GM20000 (cell line): ENCODE results near the gene ZNF609.

Experiments used
- DNase-seq: peaks from one replicate; pipeline ENCODE4 v3.0.0; 2012; ENCODE audit warnings: low spot score
- TF ChIP-seq, protein P1 (sequence below): IDR thresholded peaks from 2 replicates; pipeline ENCODE4 v1.5.1; 2012; ENCODE audit warnings: mild to moderate bottlenecking, control low read depth; ENCODE audit errors: extremely low read depth, missing control alignments

The ZNF609 gene

DNA sequence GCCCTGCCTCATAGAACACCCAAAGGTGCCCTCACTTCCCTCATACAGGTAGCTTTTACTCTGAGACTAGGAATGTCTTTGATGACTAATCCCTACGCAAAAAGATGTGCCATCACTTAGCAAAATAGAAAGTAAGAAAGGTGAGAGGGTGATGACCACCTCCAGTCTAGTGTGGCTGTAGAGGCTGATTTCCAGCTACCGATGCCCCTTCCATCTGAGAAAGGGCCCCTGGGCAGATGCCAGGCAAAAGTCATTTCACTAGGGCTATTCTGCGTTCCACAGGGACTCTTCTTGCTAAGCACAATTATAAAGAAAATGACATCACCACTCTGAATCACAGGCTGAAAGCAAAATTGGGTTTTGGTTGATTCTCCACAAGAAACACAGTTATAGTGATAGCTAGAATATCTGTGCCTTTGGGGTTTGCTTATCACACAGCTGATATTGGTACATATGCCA, 237.6 kb downstream of the ZNF609 start:
- no peak for DNase-seq
- TF ChIP-seq, protein P1, sequence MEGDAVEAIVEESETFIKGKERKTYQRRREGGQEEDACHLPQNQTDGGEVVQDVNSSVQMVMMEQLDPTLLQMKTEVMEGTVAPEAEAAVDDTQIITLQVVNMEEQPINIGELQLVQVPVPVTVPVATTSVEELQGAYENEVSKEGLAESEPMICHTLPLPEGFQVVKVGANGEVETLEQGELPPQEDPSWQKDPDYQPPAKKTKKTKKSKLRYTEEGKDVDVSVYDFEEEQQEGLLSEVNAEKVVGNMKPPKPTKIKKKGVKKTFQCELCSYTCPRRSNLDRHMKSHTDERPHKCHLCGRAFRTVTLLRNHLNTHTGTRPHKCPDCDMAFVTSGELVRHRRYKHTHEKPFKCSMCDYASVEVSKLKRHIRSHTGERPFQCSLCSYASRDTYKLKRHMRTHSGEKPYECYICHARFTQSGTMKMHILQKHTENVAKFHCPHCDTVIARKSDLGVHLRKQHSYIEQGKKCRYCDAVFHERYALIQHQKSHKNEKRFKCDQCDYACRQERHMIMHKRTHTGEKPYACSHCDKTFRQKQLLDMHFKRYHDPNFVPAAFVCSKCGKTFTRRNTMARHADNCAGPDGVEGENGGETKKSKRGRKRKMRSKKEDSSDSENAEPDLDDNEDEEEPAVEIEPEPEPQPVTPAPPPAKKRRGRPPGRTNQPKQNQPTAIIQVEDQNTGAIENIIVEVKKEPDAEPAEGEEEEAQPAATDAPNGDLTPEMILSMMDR, result no peak

DNA sequence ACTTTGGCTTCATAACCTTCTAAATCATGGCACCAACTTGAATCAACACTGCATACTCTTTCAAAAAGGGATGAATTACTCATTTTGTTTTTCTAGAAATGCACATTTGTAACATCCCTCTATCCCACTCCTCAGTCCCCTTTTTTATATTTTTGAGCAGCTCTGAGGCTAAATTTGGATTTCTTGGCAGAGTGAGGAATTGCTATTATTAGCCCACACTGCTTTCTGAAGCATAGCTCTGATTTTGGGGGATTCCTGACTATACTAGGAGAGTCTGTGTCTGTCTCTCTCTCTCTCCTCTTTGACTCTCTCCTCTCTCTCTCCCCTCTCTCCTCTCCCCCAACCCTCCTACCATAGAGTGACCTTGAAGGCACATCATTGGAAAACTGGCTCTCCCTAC, 238.4 kb downstream of the ZNF609 start:
- TF ChIP-seq, protein P1, result no peak
- no peak for DNase-seq

DNA sequence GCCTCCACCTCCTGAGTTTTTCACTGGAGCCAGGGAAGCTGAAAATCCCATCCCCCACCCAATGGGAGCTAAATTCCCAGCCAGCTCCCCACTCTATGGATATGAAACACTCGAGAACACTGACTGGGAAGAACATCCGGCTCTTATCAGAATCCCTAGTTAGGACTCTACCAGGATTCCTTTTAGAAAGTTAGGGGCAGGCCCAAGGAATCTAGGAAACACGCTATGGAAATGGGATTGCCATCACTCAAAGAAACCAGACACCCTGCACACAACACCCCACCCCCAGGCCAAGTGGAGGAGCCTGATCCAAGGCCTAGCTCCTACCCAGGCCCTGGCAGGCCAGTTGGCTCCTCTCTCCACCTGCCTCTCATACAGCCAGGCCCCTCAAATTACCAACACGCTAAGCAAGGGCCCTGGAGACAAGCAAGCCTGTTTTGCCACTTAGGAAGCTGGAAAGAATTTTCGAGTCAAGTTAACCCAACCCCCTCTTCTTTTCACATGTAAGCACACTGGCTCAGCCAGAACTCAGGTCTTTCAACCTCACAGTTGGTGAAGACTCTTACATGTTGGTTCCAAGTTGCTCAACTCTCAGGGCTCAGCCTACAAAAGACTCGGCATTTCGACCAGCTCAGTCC, 239.5 kb downstream of the ZNF609 start:
- DNase-seq, result no peak
- TF ChIP-seq, protein P1, result no peak

DNA sequence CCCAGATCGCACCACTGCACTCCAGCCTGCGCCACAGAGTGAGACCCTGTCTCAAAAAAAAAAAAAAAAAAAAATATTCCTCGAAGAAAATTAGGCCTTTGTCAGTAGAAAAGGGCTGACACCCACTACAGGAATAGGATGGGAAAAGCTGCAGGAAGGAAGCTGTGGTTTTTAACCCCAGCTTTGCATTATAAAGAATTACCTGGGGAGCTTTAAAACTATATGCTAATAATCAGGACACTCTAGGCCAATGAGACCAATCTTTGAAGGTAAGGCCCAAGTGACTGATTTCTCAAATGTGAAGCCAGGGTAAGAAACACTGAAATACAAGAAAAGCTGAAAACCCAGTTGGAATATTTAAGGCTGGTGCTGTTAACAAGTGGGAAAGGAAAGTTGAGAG, 240.7 kb downstream of the ZNF609 start:
- TF ChIP-seq, protein P1, result no peak
- no peak for DNase-seq

DNA sequence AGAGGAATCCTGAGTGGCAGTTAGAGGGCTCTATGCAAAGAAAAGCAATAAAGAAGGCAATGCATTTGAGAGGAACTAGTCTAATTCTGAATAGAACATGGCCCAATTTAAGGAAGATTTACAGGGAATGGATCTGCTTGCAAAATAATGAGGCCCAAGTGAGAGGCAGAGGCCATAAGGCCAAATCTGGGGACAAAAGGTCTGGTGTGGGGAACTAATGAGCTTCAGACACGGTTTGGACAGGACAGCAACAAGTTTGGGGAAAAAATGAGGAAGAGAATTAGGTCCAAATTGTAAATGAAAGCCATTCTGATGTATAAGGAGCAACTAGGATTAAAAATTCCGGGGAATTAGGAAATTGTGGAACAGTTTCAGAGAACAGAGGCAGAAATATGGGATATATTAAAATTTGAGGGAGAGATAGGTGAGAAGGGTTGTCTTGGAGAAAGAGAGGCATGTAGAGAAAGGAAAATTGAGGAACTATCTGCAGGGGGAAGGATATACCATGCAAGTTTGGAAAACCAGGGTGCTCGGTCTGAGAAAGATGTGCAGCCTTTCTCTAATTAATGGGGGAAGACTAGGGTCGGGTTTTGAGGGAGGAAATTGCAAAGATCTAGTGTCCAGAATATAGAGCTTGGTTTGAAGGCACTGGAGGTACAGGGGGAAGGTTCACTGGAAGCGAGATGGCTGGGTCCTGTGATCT, 241.3 kb downstream of the ZNF609 start:
- TF ChIP-seq, protein P1, result no peak
- DNase-seq, result no peak

DNA sequence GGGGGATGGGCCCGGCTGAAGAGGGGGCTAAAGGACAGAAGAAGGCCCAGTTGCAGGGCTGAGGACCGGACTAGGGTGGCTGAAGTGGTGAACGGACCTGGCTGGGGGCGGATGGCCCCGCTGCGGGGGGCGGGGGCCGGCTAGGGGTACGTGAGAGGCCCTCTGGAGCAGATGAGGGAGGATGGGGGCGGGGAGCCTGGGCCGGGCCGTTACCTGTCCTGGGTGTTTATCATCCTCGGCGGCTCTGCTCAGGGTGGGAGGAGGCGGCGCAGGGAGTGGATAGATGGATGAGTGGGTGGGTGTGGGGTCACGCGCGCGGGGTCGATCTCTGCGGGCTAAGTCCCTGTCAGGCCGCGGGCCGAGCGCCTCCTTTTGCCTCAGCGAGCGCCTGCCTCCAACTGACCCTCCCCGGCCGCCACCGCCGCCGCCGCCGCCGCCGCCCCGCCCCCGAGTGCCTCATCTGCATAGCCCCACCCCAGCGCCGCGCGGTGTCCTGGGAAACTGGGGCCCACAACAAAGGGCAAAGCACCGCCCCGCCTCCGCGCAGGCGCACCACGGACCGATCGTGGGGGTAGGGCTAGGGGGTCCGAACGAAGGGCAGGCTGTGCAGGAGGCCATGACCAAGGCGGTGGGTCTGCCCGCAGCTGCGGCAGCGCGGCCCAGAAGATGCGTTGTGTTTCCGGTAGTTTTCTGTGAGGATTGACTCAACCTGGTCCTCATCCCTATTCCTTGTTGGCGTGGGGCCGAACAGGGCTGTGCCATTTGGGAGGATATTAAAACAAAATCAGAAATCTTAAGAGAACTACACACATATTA, 242.6 kb downstream of the ZNF609 start:
- peak; percentile 99 for DNase-seq
- TF ChIP-seq, protein P1, result no peak

DNA sequence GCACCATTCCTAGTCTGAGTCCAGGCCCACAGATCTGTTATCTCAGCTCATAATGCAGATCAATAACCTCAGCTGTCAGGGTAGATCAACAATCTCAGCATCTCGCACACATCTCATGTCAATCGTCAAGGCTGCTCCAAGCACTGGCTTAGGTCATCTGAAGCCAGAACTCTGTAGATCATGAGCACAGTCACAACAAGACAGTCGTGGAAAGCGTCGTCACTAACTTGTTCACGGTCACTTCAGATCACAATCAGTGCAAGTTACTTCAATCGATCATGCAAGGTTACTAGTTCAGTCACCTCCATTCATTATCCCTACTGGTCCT, 243.2 kb downstream of the ZNF609 start:
- no peak for DNase-seq
- TF ChIP-seq, protein P1, result no peak
